ENCODE results near the gene CAMK2D.

DNA sequence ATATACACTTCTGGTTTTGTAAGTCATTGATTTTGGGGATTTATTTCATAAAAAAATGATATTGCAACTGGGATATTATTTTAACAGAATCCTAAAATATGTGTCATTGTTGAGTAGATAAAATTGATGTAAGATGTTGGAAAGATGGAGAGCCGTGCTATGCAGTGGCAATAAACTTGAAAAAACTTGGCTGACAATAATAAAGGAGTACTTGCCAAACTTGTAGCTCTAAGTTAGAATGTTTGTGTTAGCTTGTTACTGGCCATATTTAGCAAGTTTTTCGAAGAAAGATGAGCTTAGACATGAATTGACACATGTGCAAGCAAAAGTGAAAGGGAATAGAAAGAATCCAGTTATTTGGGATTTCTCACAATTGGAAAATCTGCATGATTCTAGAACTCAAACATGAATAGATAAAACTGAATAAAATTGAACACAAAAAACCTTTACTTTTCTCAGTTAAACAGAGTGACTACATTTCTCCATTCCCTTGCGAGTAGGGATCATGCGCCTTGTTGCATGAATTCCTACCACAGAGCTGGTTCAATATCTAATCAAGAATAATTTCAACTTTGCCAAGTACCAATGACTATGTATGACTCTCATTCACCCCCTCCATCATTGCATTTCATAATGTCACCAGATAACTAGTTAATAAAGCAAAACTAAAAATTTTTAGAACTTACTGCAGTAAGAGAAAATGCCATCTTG, 327.8 kb downstream of the CAMK2D start:
- TF ChIP-seq CSDC2 (CRISPR knock-in tag; IDR thresholded peaks at IDR 0.05) (no peak), ZC3H10 (CRISPR knock-in tag; IDR thresholded peaks at IDR 0.05) (no peak), GLIS3 (CRISPR knock-in tag; IDR thresholded peaks at IDR 0.05) (no peak), SNAI2 (CRISPR knock-in tag; IDR thresholded peaks at IDR 0.05) (no peak), ESRRG (CRISPR knock-in tag; IDR thresholded peaks at IDR 0.05) (no peak), TCF4 (CRISPR knock-in tag; IDR thresholded peaks at IDR 0.05; ENCODE audit: borderline replicate concordance) (no peak), ZFP3 (CRISPR knock-in tag; IDR thresholded peaks at IDR 0.05) (no peak), CREB5 (CRISPR knock-in tag; IDR thresholded peaks at IDR 0.05; ENCODE audit: low read depth) (no peak), ZNF565 (CRISPR knock-in tag; conservative IDR thresholded peaks at IDR 0.05; ENCODE audit: low read depth) (no peak)
- TF ChIP-seq, protein P1, sequence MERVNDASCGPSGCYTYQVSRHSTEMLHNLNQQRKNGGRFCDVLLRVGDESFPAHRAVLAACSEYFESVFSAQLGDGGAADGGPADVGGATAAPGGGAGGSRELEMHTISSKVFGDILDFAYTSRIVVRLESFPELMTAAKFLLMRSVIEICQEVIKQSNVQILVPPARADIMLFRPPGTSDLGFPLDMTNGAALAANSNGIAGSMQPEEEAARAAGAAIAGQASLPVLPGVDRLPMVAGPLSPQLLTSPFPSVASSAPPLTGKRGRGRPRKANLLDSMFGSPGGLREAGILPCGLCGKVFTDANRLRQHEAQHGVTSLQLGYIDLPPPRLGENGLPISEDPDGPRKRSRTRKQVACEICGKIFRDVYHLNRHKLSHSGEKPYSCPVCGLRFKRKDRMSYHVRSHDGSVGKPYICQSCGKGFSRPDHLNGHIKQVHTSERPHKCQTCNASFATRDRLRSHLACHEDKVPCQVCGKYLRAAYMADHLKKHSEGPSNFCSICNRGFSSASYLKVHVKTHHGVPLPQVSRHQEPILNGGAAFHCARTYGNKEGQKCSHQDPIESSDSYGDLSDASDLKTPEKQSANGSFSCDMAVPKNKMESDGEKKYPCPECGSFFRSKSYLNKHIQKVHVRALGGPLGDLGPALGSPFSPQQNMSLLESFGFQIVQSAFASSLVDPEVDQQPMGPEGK (CRISPR knock-in tag; IDR thresholded peaks at IDR 0.05; ENCODE audit: borderline replicate concordance): no peak
- TF ChIP-seq, protein P2, sequence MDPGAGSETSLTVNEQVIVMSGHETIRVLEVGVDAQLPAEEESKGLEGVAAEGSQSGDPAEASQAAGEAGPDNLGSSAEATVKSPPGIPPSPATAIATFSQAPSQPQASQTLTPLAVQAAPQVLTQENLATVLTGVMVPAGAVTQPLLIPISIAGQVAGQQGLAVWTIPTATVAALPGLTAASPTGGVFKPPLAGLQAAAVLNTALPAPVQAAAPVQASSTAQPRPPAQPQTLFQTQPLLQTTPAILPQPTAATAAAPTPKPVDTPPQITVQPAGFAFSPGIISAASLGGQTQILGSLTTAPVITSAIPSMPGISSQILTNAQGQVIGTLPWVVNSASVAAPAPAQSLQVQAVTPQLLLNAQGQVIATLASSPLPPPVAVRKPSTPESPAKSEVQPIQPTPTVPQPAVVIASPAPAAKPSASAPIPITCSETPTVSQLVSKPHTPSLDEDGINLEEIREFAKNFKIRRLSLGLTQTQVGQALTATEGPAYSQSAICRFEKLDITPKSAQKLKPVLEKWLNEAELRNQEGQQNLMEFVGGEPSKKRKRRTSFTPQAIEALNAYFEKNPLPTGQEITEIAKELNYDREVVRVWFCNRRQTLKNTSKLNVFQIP (CRISPR knock-in tag; IDR thresholded peaks at IDR 0.05; ENCODE audit: borderline replicate concordance, low read depth): no peak
- TF ChIP-seq, protein P3, sequence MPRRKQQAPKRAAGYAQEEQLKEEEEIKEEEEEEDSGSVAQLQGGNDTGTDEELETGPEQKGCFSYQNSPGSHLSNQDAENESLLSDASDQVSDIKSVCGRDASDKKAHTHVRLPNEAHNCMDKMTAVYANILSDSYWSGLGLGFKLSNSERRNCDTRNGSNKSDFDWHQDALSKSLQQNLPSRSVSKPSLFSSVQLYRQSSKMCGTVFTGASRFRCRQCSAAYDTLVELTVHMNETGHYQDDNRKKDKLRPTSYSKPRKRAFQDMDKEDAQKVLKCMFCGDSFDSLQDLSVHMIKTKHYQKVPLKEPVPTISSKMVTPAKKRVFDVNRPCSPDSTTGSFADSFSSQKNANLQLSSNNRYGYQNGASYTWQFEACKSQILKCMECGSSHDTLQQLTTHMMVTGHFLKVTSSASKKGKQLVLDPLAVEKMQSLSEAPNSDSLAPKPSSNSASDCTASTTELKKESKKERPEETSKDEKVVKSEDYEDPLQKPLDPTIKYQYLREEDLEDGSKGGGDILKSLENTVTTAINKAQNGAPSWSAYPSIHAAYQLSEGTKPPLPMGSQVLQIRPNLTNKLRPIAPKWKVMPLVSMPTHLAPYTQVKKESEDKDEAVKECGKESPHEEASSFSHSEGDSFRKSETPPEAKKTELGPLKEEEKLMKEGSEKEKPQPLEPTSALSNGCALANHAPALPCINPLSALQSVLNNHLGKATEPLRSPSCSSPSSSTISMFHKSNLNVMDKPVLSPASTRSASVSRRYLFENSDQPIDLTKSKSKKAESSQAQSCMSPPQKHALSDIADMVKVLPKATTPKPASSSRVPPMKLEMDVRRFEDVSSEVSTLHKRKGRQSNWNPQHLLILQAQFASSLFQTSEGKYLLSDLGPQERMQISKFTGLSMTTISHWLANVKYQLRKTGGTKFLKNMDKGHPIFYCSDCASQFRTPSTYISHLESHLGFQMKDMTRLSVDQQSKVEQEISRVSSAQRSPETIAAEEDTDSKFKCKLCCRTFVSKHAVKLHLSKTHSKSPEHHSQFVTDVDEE (CRISPR knock-in tag; IDR thresholded peaks at IDR 0.05): no peak
